Heart left ventricle (tissue), 13 donors: ENCODE measurements around the gene FAR2.

ENCODE experiments used
- POLR2A ChIP-seq, 2 donors: fragments of 450-650 bp; IDR thresholded peaks; one replicate each; pipeline ENCODE4 v1.6.1; 2017; ENCODE audit warnings: antibody characterized with exemption in 2 of 2, mild to moderate bottlenecking in 2 of 2, moderate library complexity in 2 of 2
- TF ChIP-seq, protein P1 (sequence below), 12 donors: fragments of 200-600 bp; sonication (generic) in 4 of 12; IDR thresholded peaks; one replicate each; pipeline versions ENCODE4 v1.5.0 to v1.8.0; 2018 to 2022; ENCODE audit warnings: antibody characterized with exemption in 12 of 12, mild to moderate bottlenecking in 5 of 12
- donor health status: ischemic (EF 13 %, LVEDD 7.1; RV severe dilation, severe dysfunction).
- donor health status: DM: no; HTN: yes; CAD: no.
- donor health status: DM: no; HTN: no; CAD: no.
- donor health status: ischemic (EF 25% LVEDD 6.9; RV normal size, moderate dysfunction).
- donor health status: ischemic (EF 25% LVEDD 5.7; RV mildly dilated, moderate dysfunction).
- donor health status: ischemic (EF 35%, LVEDD 5.7; RV mildly dilated, moderate dysfunction).
- donor health status: nonischemic (EF 11% LVEDD 7.7; RV severe dilation, severe dysfunction).
- donor health status: DM: yes; HTN: yes; CAD: no.
- donor health status: PGD.
- donor health status: ischemic (EF 29% LVEDD 5.4; RV normal size, mild dysfunction).
- donor health status: nonischemic (EF 23%, LVEDD 6.1; RV moderate dilation, normal function).

- TF ChIP-seq, protein P1, sequence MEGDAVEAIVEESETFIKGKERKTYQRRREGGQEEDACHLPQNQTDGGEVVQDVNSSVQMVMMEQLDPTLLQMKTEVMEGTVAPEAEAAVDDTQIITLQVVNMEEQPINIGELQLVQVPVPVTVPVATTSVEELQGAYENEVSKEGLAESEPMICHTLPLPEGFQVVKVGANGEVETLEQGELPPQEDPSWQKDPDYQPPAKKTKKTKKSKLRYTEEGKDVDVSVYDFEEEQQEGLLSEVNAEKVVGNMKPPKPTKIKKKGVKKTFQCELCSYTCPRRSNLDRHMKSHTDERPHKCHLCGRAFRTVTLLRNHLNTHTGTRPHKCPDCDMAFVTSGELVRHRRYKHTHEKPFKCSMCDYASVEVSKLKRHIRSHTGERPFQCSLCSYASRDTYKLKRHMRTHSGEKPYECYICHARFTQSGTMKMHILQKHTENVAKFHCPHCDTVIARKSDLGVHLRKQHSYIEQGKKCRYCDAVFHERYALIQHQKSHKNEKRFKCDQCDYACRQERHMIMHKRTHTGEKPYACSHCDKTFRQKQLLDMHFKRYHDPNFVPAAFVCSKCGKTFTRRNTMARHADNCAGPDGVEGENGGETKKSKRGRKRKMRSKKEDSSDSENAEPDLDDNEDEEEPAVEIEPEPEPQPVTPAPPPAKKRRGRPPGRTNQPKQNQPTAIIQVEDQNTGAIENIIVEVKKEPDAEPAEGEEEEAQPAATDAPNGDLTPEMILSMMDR (IDR thresholded peaks at IDR 0.05), result no peak
- no peak for TF ChIP-seq POLR2A (IDR thresholded peaks at IDR 0.05)
Observed at GRCh38 chr12:29270446-29270845, 121.4 kb downstream of the FAR2 start.
